Activated T-cell treated with anti-CD3 and anti-CD28 coated beads for 1 hour (primary cell): ENCODE results near the gene HDLBP.
"Not testable (repeated sequence)": the region's sequence is repeated elsewhere in the genome, so short reads cannot be mapped to it uniquely, and the experiment has no call there.

ENCODE experiments used
- DNase-seq: peaks from one replicate; pipeline ENCODE4 v3.0.0-alpha.2; 2020; ENCODE audit warnings: low read depth

Gene HDLBP

DNA sequence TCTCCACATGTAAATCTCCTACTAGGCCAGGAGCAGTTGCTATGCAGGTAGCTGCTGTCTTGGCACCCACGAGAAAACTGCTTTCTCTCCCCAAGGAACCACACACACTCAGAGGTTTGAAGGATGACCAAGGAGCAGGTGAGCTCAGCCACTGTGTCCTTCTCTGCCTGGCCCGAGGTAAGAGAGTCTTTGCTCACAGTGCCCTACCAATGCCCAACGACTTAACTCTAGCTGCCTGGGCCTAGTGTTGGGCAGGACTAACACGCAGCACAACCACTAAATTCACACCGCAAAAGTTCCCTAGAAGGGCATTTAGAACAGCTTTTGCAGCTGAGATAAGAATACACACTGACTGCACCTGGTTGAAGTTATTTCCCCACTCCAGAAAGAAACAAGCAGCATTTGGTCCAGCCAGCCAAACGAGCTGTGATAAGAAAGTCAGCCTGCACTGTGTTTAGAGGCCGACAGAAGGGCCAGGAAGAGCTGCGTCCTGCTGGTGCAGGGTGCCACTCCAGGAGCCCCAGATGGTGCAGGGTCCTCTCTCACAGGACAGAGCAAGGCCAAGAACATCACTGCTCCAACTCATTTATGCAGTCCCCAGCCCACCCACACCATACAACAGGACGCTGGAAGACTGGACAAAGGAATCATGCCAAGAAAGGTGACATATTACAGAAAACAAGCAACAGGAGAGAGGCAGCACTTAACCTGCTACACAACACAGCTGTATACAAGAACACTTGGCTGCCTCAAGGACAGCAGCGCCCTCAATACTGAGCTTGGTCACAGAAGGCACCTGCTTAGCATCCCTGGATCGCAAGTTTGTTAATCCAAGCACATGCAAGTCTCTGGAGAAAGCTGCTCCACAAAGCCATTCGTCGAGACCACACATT lies 12.5 kb downstream of the HDLBP start:
- DNase-seq = no peak

DNA sequence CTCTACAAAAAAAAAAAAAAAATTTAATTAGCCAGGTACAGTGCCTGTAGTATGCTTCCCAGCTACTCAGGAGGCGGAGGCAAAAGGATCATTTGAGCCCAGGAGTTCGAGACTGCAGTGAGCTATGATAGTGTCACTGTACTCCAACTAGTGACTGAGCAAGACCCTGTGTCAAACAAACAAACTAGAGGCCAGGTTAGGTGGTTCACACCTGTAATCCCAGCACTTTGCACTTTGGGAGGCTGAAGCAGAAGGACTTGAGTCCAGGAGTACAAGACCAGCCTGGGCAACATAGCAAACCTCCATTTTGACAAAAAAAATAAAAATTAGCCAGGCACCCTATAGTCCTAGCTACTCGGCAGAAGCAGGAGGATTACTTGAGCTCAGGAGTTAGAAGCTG lies 13.4 kb downstream of the HDLBP start:
- no peak for DNase-seq

DNA sequence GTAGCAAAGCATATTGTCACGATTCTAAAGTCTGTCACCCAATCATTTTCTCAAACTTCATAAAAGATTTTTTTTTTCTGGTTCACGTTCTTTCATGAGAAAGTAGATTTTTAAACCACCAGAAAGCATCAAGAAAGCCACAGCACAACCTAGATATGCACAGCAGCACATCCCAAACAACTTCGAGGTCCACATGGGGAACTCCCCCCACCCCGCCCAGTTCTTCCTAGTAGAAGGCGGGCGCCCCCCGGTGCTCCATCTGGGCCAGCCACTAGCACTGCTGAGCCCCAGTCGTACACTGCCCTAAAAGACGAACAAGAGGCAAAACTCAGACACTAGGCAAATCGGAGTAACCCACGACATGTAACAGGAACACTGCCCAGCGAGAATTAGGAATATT lies 15.5 kb downstream of the HDLBP start:
- peak; percentile 18 for DNase-seq

DNA sequence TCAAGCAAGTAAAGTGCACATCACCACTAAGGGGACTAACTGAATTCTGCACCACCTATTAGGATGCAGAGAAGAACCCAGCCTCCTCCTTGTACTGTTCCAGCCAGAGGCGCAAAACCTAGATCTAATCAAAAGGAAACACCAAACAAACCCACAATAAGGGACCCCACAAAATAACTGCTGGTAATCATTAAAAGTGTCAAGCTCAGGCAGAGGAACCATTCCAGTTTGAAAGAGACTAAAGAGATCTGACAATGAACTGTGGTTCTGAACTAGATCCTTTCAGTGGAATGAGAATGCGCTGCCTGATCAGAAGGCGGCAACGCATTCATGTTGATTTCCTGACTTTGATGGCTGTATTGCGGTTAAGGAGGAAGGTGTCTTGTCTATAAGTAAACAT lies 16.8 kb downstream of the HDLBP start:
- DNase-seq = no peak

DNA sequence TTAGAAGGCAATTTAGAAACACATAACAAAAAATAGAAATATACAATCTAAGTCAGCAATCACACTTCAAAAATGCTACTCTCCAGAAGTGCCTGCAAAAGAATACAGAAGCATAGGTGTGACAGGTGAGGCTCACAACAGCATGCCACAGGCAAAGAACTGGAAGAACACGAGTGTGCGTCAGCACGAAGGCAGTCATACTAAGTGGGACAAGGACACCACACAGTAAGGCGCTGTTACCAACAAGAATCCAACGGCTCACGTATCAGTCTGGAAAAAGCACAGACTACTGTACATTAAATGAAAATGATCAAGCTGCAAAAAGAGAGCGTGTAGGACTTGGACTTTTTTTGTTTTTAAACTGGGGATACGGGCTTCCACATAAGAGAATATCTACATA lies 18.7 kb downstream of the HDLBP start:
- DNase-seq = no peak

DNA sequence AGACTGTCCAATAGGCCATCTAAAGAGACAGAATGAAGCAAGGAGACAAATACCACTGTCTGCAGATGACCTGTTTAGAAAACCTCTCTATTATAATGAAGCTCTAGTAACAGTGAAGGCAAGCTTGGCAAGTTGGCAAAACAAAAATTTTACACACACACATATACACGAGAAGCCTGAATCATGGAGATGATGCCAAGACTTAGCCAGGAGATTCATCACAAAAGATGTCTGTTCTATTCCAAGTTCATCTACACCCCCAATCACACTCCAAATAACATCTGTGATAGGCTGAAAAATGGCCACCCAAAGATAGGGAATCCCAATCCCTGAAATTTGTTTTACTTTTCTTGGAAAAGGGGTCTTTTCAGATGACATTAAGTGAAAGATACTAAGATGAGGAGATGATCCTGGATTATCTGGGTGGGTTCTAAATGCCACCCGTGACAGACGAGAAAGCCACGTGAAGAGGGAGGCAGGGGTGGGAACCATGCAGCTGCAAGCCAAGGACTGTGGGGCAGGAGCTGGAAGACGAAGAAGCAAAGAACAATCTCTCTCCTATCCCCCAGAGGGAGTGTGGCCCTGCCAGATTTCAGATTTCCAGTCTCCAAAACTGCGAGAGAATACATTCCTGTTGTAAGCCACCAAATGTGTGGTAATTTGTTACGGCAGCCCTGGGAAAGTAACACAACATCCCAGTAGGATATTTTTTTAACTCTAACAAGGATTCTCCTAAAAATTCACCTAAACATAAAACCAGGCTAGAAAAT lies 20.0 kb downstream of the HDLBP start:
- DNase-seq = no peak

DNA sequence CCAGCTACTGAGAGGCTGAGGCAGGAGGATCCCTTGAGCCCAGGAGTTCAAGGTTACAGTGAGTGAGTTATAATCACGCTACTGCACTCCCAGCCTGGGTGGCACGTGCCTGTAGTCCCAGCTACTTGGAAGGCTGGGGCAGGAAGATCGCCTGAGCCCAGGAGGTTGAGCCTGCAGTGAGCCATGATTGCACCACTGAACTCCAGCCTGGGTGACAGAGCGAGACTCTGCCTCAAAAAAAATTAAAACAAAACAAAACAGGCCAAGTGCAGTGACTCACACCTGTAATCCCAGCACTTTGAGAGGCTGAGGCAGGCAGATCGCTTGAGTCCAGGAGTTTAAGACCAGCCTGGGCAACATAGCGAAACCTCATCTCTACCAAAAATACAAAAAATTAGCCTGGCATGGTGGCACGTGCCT lies 22.1 kb downstream of the HDLBP start:
- not testable (repeated sequence) for DNase-seq

DNA sequence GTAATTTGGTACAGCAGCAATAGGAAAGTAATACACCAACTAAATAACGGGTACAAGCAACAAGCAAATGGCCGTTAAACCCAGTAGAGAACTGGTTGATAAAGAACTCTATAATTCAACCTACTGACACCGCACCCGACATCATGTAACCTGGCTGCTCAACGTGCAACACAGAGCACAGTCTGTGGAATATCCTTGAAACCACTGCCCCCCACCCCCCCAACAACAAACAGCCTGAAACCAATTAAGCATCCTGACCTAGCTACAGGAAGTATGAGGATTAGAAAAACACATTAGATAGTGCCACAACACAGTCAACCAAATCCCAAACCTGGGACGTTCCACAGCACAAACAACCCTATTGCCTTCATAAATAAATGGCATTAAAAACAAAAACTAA lies 23.5 kb downstream of the HDLBP start:
- DNase-seq = no peak

DNA sequence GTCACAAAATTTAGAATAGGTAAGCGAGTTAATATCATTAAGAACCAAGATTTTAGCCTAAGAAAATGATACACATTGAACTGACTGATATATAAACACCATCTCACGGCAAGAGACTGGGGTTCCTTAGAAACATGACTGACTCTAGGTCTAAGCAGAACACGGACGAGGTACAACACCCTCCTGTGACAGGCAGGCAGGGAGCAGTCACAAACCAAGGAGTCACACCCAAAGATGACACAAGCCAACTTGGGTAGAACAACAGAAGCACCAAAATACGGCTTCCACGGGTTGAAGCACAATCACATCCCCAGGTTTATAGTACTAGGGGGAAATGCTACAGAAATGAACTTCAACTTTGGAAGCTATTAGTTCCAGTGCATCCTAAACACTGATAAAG lies 24.3 kb downstream of the HDLBP start:
- no peak for DNase-seq

DNA sequence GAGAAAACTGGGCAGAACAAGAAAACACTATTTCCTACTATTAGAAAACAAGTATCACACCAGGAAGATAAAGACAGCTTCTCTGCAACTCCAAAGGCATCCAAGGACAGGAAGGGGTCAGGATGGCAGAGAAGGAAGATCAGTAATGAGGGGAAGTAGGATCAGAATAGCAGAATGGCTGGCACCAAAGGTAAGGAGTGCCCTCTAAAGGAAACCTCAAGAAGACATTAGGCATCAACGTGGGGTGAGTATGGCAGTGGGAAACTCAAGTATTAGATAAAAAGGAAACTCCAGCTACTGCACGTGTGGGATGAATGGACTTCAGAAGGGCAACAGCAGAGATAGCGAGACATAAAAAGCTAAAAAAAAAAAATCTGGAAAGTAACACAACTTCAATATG lies 25.9 kb downstream of the HDLBP start:
- no peak for DNase-seq

DNA sequence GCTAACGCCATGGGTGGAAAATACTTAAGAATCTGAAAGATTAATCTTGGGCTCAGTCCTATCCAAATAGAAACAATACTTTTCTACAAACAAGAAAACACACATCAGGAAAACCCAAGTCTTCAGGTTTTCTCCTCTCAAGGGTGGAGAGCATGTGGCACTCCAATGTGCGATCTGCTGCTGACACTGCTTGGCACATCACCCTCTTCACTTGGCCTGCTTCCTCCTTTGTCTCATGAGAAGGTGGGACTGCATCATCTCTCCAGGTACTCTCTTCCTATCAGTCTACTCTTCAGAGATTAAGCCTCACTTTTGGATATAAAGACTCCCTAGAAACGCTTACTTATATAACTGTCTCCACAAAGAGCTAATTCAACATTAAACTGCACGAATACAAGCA lies 26.4 kb downstream of the HDLBP start:
- DNase-seq = no peak

DNA sequence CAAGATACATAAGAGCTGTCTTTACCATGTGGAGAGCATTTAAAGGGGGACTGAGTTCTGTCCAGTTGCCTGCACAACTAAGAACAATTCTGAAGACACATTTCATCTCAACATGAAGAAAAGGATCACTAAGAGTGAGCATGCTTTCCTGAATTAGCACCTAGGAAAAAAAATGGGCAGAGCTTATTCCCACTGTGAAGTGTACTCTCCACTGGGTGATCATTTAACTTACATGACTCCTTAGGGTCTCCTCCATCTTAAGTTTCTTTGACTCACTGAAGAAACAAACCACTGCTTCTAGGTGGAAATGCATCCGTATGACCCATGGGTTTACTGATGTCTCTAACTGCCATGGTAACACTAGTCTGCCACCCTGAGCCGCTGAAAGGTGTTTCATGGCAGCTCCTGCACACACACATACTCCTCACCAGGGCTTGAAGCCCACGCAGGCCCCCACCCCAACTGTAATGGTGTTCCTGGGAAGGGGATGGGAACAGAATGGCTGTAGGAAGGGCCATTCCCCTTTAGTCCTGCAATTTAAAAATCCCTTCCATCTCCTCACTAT lies 27.1 kb downstream of the HDLBP start:
- no peak for DNase-seq

DNA sequence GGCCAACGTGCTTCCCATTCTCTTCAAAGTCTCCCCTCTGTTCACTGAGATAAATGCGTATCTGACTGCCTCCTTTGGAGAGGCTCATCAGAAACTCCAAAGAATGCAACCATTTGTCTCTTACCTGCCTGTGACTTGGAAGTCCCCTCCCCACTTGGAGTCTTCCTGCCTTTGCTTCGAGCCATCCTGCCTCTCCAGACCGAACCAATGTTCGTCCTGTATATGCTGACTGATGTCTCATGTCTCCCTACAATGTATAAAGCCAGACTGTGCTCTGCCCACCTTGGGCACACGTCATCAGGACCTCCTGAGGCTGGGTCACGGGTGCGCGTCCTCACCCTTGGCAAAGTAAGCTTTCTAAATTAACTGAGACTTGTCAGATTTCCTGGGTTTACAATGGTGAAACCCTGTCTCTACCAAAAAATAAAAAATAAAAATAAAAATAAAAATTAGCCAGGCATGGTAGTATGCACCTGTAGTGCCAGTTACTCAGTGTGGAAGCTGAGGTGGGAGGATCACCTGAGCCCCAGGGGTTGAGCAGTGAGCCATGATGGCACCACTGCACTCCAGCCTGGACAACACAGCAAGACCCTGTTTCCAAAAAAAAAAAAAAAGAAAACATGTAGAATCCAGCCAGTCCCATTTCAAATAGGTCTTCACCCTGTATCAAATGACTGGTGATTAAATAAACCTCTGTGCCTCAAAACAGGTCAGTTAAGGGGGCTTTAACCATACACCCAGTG lies 29.0 kb downstream of the HDLBP start:
- no peak for DNase-seq

DNA sequence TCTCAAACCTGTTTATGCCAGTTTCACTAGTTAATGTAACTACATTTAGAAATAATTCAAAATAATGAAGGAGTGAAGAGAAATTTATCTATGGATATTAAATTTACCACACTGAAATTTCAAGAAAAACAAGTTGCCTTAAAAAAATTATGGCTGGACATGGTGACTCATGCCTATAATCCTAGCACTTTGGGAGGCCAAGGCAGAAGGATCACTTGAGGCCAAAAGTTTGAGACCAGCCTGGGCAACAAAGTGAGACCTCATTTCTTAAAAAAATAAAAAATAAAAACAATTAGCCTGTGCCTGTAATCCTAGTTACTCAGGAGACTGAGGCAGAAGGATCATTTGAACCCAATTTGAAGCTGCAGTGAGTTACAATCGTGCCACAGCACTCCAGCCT lies 29.9 kb downstream of the HDLBP start:
- DNase-seq = no peak

DNA sequence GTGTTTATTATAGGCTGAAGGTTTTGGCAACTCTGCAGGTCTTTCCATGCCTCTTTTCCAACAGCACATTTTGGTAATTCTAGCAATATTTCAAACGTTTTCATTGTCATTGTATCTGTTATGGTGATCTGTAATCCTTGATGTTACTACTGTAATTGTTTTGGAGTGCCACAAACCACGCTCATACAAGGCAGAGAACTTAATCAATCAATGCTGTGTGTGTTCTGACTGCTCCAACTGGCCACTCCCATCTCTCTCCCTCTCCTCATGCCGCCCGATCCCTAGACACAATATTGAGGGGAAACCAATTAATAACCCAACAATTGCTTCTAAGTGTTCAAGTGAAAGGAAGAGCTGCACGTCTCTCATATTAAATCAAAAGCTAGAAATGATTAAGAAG lies 32.9 kb downstream of the HDLBP start:
- no peak for DNase-seq

DNA sequence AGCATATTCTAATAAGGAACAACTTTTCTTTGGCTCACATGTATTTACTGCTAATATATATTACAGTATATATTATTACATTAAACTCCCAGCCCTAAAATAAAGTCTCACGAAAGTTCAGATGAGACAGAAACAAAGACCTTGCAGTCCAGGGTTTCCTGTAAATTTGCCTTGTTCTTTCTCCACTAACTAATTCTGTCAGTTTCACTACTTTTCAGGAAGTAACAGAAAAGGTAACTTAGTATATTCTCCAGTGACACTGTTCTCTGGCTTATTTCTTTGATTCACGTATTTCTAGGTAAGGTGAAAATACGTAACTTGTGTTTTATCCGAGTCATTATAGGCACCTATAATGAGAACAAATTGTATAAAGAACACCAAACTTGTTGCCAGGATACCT lies 35.2 kb downstream of the HDLBP start:
- no peak for DNase-seq

DNA sequence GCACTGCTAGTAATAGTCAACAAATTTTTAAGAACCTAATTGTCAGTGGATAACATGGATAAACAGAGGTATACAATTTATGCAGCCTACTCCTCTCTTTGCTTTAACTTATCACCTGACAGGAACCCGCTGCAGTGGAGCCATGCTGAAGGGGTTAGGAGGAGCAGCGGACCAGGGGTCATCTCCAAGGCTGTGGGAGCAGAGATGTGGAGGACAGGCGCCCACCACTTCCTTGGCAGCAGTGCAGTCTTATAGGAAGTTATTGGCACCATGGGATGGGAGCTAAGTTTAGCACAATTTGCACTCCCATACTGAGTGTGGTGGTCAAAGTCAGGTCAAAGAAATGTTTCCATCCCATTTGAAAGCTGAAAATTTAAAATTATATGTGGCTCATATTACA lies 35.6 kb downstream of the HDLBP start:
- no peak for DNase-seq

DNA sequence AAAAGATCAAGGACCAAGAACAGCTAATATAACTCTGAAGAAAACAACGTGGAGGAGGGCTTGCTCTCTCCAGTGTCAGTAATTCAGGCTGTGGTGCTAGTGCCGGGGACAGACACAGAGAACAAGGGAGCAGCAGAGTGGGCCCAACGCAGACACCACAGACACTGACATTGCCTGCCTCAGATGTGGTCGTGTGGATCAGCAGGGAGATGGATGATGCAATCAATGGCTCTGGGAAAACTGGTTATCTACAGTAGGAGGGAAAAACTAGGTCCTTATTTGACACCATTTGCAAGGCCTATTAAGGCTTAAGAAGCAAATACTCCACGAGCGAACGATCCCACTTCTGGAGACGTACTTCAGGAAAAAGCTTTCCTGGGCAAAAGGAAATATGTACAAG lies 36.1 kb downstream of the HDLBP start:
- no peak for DNase-seq

DNA sequence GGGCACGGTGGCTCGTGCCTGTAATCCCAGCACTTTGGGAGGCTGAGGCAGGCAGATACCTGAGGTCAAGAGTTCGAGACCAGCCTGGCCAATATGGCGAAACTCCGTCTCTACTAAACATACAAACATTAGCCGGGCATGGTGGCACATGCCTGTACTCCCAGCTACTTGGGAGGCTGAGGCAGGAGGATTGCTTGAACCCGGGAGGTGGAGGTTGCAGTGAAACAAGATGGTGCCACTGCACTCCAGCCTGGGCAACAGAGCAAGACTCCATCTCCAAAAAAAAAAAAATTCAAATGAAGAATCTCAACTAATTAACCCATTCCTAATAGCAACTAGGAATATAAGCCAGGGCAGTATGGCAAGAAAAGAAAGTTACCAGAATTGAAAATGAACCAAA lies 37.2 kb downstream of the HDLBP start:
- DNase-seq = not testable (repeated sequence)

DNA sequence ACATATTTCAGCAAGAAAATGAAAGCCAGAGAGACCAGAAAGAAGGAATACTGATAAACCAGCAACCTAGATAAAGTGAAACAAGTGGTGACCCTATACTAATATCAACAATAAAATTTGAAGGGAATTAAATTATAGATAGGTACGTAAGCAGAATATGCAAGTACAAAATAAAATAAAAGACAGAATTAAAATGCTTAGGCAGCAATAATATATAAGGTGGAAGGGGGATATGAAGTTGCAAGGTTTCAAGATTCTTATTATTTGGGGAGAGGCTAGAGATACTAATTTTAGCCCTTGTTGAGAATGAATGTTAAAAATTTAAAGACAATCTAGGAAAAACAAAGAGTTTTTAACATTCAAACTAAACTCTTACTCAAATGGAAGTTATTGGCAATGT lies 39.6 kb downstream of the HDLBP start:
- DNase-seq = no peak

DNA sequence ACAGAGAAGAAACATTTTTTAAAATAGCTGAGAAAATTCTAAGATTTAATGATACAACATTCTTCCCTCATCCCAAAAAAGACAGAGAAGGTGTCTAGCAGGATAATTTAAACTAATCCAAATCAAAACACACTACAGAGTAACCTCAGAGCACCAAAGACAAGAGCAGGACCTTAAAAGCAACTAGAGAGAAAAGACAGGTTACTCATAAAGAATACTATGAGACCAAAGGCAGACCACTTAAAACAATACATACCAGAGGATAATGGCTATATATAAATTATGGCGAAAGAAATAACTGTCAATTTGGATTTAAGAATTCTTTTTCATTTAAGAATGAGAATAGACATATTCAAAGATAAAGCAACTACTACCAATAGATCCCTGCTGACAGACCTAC lies 40.0 kb downstream of the HDLBP start:
- no peak for DNase-seq

DNA sequence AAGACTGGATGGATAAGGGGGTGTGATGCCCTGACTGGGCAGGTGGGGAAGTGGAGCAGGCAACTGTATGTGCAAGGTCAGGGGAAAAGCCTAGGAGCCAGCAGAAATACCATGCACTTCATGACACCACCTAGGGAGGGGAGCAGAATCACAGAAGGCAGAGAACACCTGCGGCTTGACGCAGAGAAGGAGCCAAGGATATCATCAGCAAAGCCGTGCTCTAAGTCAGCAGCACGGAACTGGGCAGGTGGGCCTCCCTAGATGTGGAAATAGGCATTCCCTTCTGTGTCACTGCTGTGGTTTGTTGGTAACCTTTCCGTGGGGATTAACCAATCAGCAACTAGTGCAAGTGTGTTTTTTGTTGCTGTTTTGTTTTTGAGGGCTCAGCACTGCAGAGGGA lies 41.3 kb downstream of the HDLBP start:
- no peak for DNase-seq
